Measurements from ENCODE around the gene LRRC39. TPM values are rescaled to one million over a fixed set of nuclear protein-coding genes. Genes with fewer than 3 reads are reported as not detected.
A peak's percentile ranks its signal among the peaks of the same experiment; 100 is the strongest.

LRRC39 gene
- total RNA-seq, 1 experiment from 2014 or later: 0.46 TPM

- ChIA-PET CTCF (no interaction called here), POLR2A (no interaction called here)
- H3K27me3 Mint-ChIP-seq (ENCODE audit: low read depth): no peaks in the 10 kb centered on the region
- H3K36me3 Mint-ChIP-seq: peaks cover 14% of the 10 kb centered on the region; the same call in 1 of the 2 replicates
- DNase-seq (ENCODE audit: low spot score) (no peak), ATAC-seq (no peak)
- no peaks in the 10 kb centered on the region for H3K4me1 Mint-ChIP-seq
- H3K9me3 Mint-ChIP-seq: no peaks in the 10 kb centered on the region
- TF ChIP-seq AFF4 (CRISPR knock-in tag; IDR thresholded peaks at IDR 0.05; ENCODE audit: borderline replicate concordance) (no peak), FOXP1 (CRISPR knock-in tag; IDR thresholded peaks at IDR 0.05; ENCODE audit: borderline replicate concordance) (no peak), NFE2L1 (CRISPR knock-in tag; IDR thresholded peaks at IDR 0.05) (no peak), EMX1 (CRISPR knock-in tag; IDR thresholded peaks at IDR 0.05) (no peak), CREM (CRISPR knock-in tag; IDR thresholded peaks at IDR 0.05) (no peak), ZNF532 (CRISPR knock-in tag; IDR thresholded peaks at IDR 0.05; ENCODE audit: borderline replicate concordance) (no peak), SMAD4 (CRISPR knock-in tag; IDR thresholded peaks at IDR 0.05) (no peak), ZNF671 (CRISPR knock-in tag; IDR thresholded peaks at IDR 0.05) (no peak), OVOL2 (CRISPR knock-in tag; IDR thresholded peaks at IDR 0.05; ENCODE audit: borderline replicate concordance) (no peak), GTF2I (CRISPR knock-in tag; conservative IDR thresholded peaks at IDR 0.05) (no peak)
- H3K27ac Mint-ChIP-seq: no peak overlapping the region
- H3K4me3 Mint-ChIP-seq: no peak overlapping the region
Measured at GRCh38 chr1:100137602-100138001, 40.5 kb downstream of the LRRC39 start.

- DNase-seq (ENCODE audit: low spot score): no peak
- Mint-ChIP-seq H3K9me3 (no peaks in the 10 kb centered on the region), H3K36me3 (peaks cover 5% of the 10 kb centered on the region; the same call in 1 of the 2 replicates), H3K27ac (no peak overlapping the region), H3K27me3 (ENCODE audit: low read depth) (no peaks in the 10 kb centered on the region), H3K4me1 (peaks cover 7% of the 10 kb centered on the region), H3K4me3 (peak overlapping the region; percentile 53)
- ChIA-PET POLR2A (no interaction called here), CTCF (no interaction called here)
- no peak for ATAC-seq
- TF ChIP-seq ZNF317 (CRISPR knock-in tag; IDR thresholded peaks at IDR 0.05; ENCODE audit: borderline replicate concordance, low read depth) (no peak), ATF6 (CRISPR knock-in tag; IDR thresholded peaks at IDR 0.05) (no peak), NFYB (CRISPR knock-in tag; conservative IDR thresholded peaks at IDR 0.05; ENCODE audit: low read depth) (no peak), NR1H2 (CRISPR knock-in tag; IDR thresholded peaks at IDR 0.05) (no peak)
Measured at GRCh38 chr1:100134872-100135271, 43.2 kb downstream of the LRRC39 start.

Measured in WTC11 (cell line).